Mucosa of stomach (tissue), 1 donor: ENCODE results near the gene POLQ.

ENCODE experiments used
- H3K27me3 ChIP-seq: one replicate; pipeline ENCODE4 v1.7.0; 2013; ENCODE audit warnings: mild to moderate bottlenecking, low read length; ENCODE audit not compliant: control insufficient read depth, insufficient read depth
- H3K36me3 ChIP-seq: one replicate; pipeline ENCODE4 v1.7.0; 2013; ENCODE audit warnings: low read length; ENCODE audit not compliant: control insufficient read depth, insufficient read depth
- H3K4me1 ChIP-seq: one replicate; pipeline ENCODE4 v1.7.0; 2013; ENCODE audit warnings: mild to moderate bottlenecking, low read length; ENCODE audit not compliant: control insufficient read depth, insufficient read depth
- H3K4me3 ChIP-seq: one replicate; pipeline ENCODE4 v1.7.0; 2013; ENCODE audit warnings: low read length
- H3K9ac ChIP-seq: one replicate; pipeline ENCODE4 v1.7.0; 2013; ENCODE audit warnings: mild to moderate bottlenecking, low read length, moderate library complexity
- H3K9me3 ChIP-seq: one replicate; pipeline ENCODE4 v1.7.0; 2013; ENCODE audit warnings: mild to moderate bottlenecking, low read length, moderate library complexity; ENCODE audit not compliant: control insufficient read depth
- donor health status: Pancreatic carcinoma.

The POLQ gene

GRCh38 chr3:121496786-121497185 is 49.0 kb downstream of the POLQ start:
- H3K36me3 ChIP-seq: no peaks in the 10 kb centered on the region
- no peak overlapping the region for H3K4me3 ChIP-seq
- no peak overlapping the region for H3K9ac ChIP-seq
- no peaks in the 10 kb centered on the region for H3K4me1 ChIP-seq
- no peaks in the 10 kb centered on the region for H3K27me3 ChIP-seq
- no peaks in the 10 kb centered on the region for H3K9me3 ChIP-seq

- no peak overlapping the region for H3K9ac ChIP-seq
- no peaks in the 10 kb centered on the region for H3K4me1 ChIP-seq
- no peaks in the 10 kb centered on the region for H3K27me3 ChIP-seq
- no peaks in the 10 kb centered on the region for H3K36me3 ChIP-seq
- H3K4me3 ChIP-seq: no peak overlapping the region
- no peaks in the 10 kb centered on the region for H3K9me3 ChIP-seq
These were observed 52.4 kb downstream of the POLQ start for GRCh38 chr3:121493431-121493830.

DNA sequence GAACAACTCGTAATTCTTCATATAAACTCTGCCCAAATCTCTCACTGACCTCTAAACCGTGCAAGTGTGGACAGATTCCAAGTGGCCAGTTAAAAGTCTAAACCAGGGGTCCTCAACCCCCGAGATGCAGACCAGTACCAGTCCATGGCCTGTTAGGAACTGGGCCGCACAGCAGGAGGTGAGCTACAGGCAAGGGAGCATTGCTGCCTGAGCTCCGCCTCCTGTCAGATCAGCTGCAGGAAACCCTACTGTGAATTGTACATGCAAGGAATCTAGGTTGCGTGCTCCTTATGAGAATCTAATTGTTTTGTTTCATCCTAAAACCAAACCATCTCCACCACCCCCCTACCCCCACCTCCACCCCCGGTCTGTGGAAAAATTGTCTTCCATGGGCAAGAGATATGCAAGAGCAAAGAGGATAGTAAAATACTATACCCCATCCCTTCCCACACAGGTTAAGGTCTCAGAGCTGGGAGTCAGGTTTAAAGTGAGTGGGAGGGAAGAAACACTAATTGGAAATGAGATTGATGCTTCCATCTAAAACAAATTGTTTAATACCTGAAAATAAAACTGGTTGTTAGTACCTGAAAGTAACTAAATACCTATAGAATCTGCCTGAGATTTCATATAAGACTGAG is 54.0 kb downstream of the POLQ start:
- Histone ChIP-seq H3K9me3 (no peaks in the 10 kb centered on the region), H3K27me3 (no peaks in the 10 kb centered on the region), H3K4me3 (no peak overlapping the region), H3K9ac (no peak overlapping the region), H3K36me3 (no peaks in the 10 kb centered on the region), H3K4me1 (no peaks in the 10 kb centered on the region)

- H3K4me3 ChIP-seq: no peak overlapping the region
- no peaks in the 10 kb centered on the region for H3K27me3 ChIP-seq
- no peaks in the 10 kb centered on the region for H3K36me3 ChIP-seq
- no peaks in the 10 kb centered on the region for H3K4me1 ChIP-seq
- no peaks in the 10 kb centered on the region for H3K9me3 ChIP-seq
- H3K9ac ChIP-seq: no peak overlapping the region
These were observed 55.6 kb downstream of the POLQ start for GRCh38 chr3:121490161-121490560.

- Histone ChIP-seq H3K9me3 (no peaks in the 10 kb centered on the region), H3K4me1 (no peaks in the 10 kb centered on the region), H3K9ac (no peak overlapping the region), H3K27me3 (no peaks in the 10 kb centered on the region), H3K4me3 (no peak overlapping the region), H3K36me3 (no peaks in the 10 kb centered on the region)
These were observed 57.2 kb downstream of the POLQ start for GRCh38 chr3:121488628-121489027.

DNA sequence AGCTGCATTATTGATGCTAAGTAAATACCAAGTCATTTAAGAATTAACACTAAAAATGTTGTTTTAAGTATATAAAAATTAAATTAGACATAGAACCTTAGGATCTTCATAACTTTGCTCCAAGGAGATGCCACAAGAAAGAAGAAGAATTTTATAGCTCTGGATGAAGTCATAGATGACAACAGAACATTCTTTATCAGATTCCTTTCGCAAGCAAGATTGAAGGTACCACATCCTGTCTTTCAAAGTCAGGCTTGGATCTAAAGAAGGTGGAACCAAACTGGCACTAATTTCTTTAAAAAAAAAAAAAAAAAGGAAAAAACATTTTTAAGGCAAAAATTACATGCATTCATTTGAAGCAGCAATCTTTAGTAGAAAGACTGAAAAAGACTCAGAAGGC is 62.5 kb downstream of the POLQ start:
- Histone ChIP-seq H3K9ac (no peak overlapping the region), H3K4me1 (no peaks in the 10 kb centered on the region)

DNA sequence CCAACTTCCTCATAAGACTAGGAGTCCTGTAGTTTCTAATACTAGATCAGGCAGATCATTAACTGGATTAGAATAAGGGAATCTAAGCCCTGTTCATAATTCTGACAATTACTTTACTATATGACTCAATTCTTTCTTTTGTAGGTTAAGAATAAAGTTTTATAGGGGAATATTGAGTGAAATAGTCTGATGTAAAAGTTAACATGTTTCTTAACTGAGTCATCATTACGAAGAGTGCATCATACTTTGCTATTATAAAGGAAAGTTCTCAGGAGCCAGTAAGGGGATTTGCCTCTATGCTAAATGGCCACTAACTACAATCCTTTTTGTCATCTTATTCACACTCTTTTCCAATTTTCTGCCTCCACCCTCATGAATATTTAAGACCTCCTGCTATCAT is 63.1 kb downstream of the POLQ start:
- Histone ChIP-seq H3K27me3 (no peaks in the 10 kb centered on the region), H3K36me3 (no peaks in the 10 kb centered on the region), H3K4me3 (no peak overlapping the region), H3K9ac (no peak overlapping the region), H3K4me1 (no peaks in the 10 kb centered on the region), H3K9me3 (no peaks in the 10 kb centered on the region)

More for the DNA sequence above, 62.5 kb downstream of the POLQ start:
- H3K27me3 ChIP-seq: no peaks in the 10 kb centered on the region
- H3K9me3 ChIP-seq: no peaks in the 10 kb centered on the region
- H3K4me3 ChIP-seq: no peak overlapping the region
- H3K36me3 ChIP-seq: no peaks in the 10 kb centered on the region

DNA sequence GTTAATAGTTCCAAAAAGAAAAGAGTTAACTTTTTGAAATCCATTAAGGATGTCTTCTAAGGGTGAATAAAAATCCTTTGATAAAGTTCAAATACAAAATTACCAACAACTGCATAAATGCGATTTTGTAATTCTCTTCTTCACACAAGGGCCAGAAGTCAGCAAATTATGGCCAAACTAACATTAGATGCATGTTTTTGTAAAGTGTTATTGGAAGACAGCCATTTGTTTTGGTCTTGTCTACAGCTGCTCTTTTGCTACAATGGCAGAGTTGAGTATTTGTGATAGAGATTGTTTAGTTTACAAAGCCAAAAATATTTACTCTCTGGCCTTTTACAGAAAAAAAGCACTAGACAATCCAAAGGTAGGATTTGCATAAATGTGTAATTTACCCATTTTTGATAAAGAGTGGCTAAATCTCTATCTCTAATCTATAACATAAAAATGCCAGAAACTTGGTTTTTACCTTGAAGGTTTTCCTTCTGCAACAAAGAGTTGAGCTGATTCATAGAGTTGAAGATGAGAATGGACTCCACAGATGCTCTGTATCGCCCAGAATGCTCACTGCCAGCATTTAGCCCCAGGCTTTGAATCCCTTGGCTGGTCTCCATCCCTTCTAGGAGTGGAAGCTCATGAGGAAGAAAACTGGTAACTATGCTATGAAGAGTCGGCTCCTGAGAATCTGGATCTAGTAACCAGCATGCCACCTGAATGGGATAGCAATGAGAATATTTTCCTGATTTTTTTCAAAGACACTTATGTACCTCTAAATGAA is 64.5 kb downstream of the POLQ start:
- Histone ChIP-seq H3K9me3 (no peaks in the 10 kb centered on the region), H3K9ac (no peak overlapping the region), H3K36me3 (no peaks in the 10 kb centered on the region), H3K27me3 (no peaks in the 10 kb centered on the region), H3K4me1 (no peaks in the 10 kb centered on the region), H3K4me3 (no peak overlapping the region)

DNA sequence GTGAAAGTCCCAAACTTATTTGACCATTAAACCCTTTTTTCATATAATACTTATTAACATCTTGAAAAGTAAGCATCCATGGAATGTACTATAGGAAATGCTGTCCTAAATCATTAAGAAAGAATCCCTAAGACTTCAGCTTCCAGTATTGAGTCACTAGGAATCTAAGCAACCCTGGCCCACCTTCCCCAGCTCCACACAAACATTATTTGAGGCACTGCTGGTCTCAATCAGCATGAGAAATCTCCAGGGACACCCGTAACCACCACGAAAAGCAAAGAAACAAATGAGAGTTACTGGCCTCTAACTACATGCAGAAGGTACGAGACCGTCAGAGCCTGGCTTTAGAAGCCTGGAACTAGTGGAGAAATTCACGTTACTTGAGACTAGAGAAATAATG is 68.2 kb downstream of the POLQ start:
- Histone ChIP-seq H3K9ac (no peak overlapping the region), H3K4me3 (no peak overlapping the region), H3K9me3 (no peaks in the 10 kb centered on the region), H3K4me1 (no peaks in the 10 kb centered on the region), H3K27me3 (no peaks in the 10 kb centered on the region), H3K36me3 (no peaks in the 10 kb centered on the region)

DNA sequence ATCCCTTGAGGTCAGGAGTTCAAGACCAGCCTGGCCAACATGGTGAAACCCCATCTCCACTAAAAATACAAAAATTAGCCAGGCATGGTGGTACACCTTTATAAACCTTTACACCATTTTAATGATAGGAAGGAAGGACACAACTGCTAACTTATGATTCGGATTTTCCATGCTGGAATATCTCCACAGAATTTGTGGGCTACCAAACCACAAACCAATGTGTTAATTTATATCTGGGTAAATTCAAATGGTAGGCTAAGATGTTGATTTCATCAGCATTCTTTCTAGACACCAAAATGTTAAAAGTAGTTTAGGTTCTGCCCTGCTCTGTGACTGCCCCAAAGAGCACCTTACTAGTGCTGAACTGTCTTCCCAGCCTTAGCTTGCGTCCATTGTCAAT is 72.8 kb downstream of the POLQ start:
- H3K9me3 ChIP-seq: no peaks in the 10 kb centered on the region
- no peaks in the 10 kb centered on the region for H3K36me3 ChIP-seq
- H3K4me3 ChIP-seq: no peak overlapping the region
- no peaks in the 10 kb centered on the region for H3K27me3 ChIP-seq
- no peak overlapping the region for H3K9ac ChIP-seq
- H3K4me1 ChIP-seq: no peaks in the 10 kb centered on the region

GRCh38 chr3:121467085-121467484 is 78.7 kb downstream of the POLQ start:
- H3K4me1 ChIP-seq: no peaks in the 10 kb centered on the region
- H3K4me3 ChIP-seq: no peak overlapping the region
- no peaks in the 10 kb centered on the region for H3K36me3 ChIP-seq
- H3K9me3 ChIP-seq: no peaks in the 10 kb centered on the region
- H3K9ac ChIP-seq: no peak overlapping the region
- H3K27me3 ChIP-seq: no peaks in the 10 kb centered on the region

DNA sequence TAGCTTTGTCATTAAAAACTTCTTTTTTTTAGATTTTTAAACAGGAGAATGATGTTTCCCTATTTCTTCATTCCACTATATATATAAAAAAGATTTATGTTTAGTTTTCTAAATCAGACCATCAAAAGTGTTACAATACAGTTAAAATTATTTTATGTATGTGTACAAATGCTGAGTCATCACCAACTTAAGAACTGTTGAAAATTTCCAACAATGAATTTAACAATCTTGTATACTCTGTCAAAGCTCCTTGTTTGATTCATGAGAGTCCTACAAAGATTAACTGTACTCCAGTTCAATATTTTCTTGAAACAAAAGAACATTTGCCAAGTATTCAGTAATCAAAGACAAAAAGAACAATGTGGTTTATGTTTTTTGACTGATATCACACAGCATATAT is 82.0 kb downstream of the POLQ start:
- no peak overlapping the region for H3K9ac ChIP-seq
- H3K27me3 ChIP-seq: no peaks in the 10 kb centered on the region
- H3K4me3 ChIP-seq: no peak overlapping the region
- no peaks in the 10 kb centered on the region for H3K9me3 ChIP-seq
- H3K4me1 ChIP-seq: no peaks in the 10 kb centered on the region
- H3K36me3 ChIP-seq: no peaks in the 10 kb centered on the region
